ENCODE data around the gene ZNF584. TPM values are rescaled to one million over a fixed set of nuclear protein-coding genes. Genes with fewer than 3 reads are reported as not detected.

ZNF584 gene
- total and polyA plus RNA-seq, 10 of the 15 experiments (the other 5 are each of a cell fraction or from before 2014, with no cell fraction given), result 2.0 to 10.7 (median 6.3) TPM

GRCh38 chr19:58393725-58394033 is 14.8 kb upstream of the ZNF584 start:
- Histone ChIP-seq H3K79me2 (ENCODE audit: control insufficient read depth, insufficient read depth, low read length) (peaks cover 17% of the 10 kb centered on the region), H3K27ac (ENCODE audit: control insufficient read depth, insufficient read depth) (no peak overlapping the region), H3K4me1 (ENCODE audit: control insufficient read depth, insufficient read depth, low read length) (no peaks in the 10 kb centered on the region), H3K4me3 (no peak overlapping the region), H3K27me3 (replicated peaks in 1 of 2; ENCODE audit: control insufficient read depth in 2 of 2, insufficient read depth in 2 of 2, low read length in 1 of 2) (no peaks in the 10 kb centered on the region), H2AFZ (ENCODE audit: control insufficient read depth, low read depth, low read length) (no peak overlapping the region), H3K36me3 (ENCODE audit: control insufficient read depth in 2 of 2, insufficient read depth in 2 of 2, low read length in 1 of 2) (peaks cover 13 to 26% of the 10 kb centered on the region in 2 experiments), H3K4me2 (ENCODE audit: control insufficient read depth, insufficient read depth) (no peak overlapping the region), H3K9ac (ENCODE audit: control insufficient read depth, insufficient read depth, low read length) (no peak overlapping the region), H4K20me1 (ENCODE audit: control insufficient read depth, insufficient read depth) (peaks cover 6% of the 10 kb centered on the region), H3K9me3 (replicated peaks; ENCODE audit: control insufficient read depth, insufficient read depth, low read length) (no peaks in the 10 kb centered on the region)
- in situ Hi-C loops (cut with MboI) (no loop called here), intact Hi-C loops (cut with micrococcal nuclease; ENCODE audit: unreplicated experiment) (no loop called here)
- FAIRE-seq, result no peak
- ATAC-seq, result no peak
- no TSS peak for BruUV-seq (replicated peaks)
- WGBS (ENCODE audit: insufficient coverage, insufficient replicate concordance, low lambda C conversion rate, missing lambda C conversion rate), result 25% methylated on average over 4 of the region's 4 CpGs
- POLR2A ChIA-PET, result no interaction called here
- TF ChIP-seq RB1 (IDR thresholded peaks at IDR 0.05; ENCODE audit: borderline replicate concordance) (no peak), CBFB (IDR thresholded peaks at IDR 0.05; ENCODE audit: low read depth) (no peak), ZNF207 (IDR thresholded peaks at IDR 0.05; ENCODE audit: borderline replicate concordance) (no peak), SP1 (IDR thresholded peaks at IDR 0.05; ENCODE audit: low read depth, low read length) (no peak), RFX5 (IDR thresholded peaks at IDR 0.05; ENCODE audit: low read depth, low read length) (no peak), CREM (IDR thresholded peaks at IDR 0.05; ENCODE audit: low read depth) (no peak), ZBTB11 (CRISPR knock-in tag; IDR thresholded peaks at IDR 0.05) (no peak)
- no peak for DNase-seq (ENCODE audit: low read depth, low spot score)
- SMC1A ChIA-PET (ENCODE audit: uncharacterized antibody, unreplicated experiment), result no interaction called here
- CTCF ChIA-PET, result no interaction called here
- RAD21 ChIA-PET (ENCODE audit: unreplicated experiment), result no interaction called here
